Esophagus muscularis mucosa (tissue), 4 donors: ENCODE data around the gene USP17L20.
"Not testable (repeated sequence)": the region's sequence is repeated elsewhere in the genome, so short reads cannot be mapped to it uniquely, and the experiment has no call there.

Experiments
- CTCF ChIP-seq, 3 experiments: fragments of 200-600 bp in 2 of 3; fragments of 450-650 bp in 1 of 3; sonication (generic) in 2 of 3; IDR thresholded peaks; one replicate each; pipeline ENCODE4 v1.5.1; 2017 to 2019; ENCODE audit warnings: antibody characterized with exemption in 3 of 3, mild to moderate bottlenecking in 2 of 3, moderate library complexity in 1 of 3
- EP300 ChIP-seq: sonication (generic); formaldehyde crosslinking; IDR thresholded peaks from one replicate; pipeline ENCODE4 v1.6.1; 2017; ENCODE audit warnings: antibody characterized with exemption
- POLR2A ChIP-seq: fragments of 450-650 bp; IDR thresholded peaks from one replicate; pipeline ENCODE4 v1.6.1; 2017; ENCODE audit warnings: antibody characterized with exemption, moderate library complexity, mild to moderate bottlenecking, low read depth
- POLR2AphosphoS5 ChIP-seq, 2 donors: sonication (generic); formaldehyde crosslinking; IDR thresholded peaks; one replicate each; pipeline ENCODE4 v1.6.1; 2017; ENCODE audit warnings: antibody characterized with exemption in 2 of 2

- not testable (repeated sequence) for TF ChIP-seq POLR2A; EP300; POLR2AphosphoS5 (IDR thresholded peaks at IDR 0.05); CTCF (IDR thresholded peaks at IDR 0.05)
These were observed 9.8 kb upstream of the USP17L20 start, which contains the start of gene USP17L18 for GRCh38 chr4:9247953-9248680.
